ENCODE data around the gene MBD3L2B. TPM values are rescaled to one million over a fixed set of nuclear protein-coding genes. Genes with fewer than 3 reads are reported as not detected.

MBD3L2B gene
- total and polyA plus RNA-seq, 9 of the 15 experiments (the other 6 are each of a cell fraction or from before 2014, with no cell fraction given) = not detected

DNA sequence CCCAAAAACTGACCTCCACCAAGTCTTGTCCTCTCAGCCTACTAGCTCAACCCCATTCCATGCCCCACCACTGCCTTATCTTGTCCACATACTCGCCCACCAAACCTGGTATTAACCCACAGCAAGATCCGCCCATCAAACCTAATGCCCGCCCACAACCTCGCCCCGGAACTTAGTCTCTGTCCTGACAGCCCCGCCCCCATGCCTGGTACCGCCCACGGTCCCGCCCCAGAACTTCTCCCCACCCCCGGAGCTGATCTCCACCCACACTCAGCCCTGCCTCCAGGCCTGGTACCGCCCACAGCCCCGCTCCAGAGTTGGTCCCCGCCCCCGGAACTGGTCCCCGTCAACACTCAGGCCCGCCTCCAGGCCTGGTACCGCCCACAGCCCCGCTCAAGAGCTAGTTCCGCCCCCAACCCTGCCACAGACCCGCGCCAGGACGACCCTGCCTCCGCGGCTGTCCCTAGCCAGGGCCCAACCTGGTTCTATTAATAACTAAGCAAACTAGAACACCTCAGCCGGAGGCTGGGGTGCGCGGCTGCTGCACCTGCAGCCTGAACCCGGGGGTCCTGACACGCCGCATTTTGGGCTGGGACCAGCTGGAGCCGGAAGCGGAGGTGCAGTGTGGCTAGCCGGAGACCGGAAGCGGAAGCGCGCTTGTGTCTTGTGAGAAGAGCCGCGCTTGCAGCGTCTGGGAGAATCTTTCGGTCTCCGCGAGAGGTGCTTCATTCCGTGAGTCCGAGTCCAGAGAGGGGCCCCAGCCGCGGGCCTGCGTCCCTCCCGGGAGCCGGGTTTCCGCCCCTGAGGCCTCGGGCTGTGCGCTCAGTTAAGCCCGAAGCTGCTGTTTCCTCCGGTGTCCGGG is 48.0 kb upstream of the MBD3L2B start, which contains the start of gene ZNF557 (continued):
- TF ChIP-seq NFYB (IDR thresholded peaks at IDR 0.05; ENCODE audit: extremely low read depth, insufficient read length) (no peak), SNAPC5 (CRISPR knock-in tag; IDR thresholded peaks at IDR 0.05) (no peak), ZNF239 (CRISPR knock-in tag; IDR thresholded peaks at IDR 0.05) (no peak), ZNF253 (CRISPR knock-in tag; conservative IDR thresholded peaks at IDR 0.05) (no peak), SRSF7 (optimal IDR thresholded peaks at IDR 0.05; ENCODE audit: low read depth, low read length) (no peak), ARHGAP35 (IDR thresholded peaks at IDR 0.05; ENCODE audit: partially characterized antibody) (no peak), NRF1 (conservative IDR thresholded peaks at IDR 0.05 in 1 of 2, IDR thresholded peaks at IDR 0.05 in 1 of 2) (peak; percentile 53 to 60), ZSCAN32 (CRISPR knock-in tag; IDR thresholded peaks at IDR 0.05) (no peak), ZNF12 (CRISPR knock-in tag; IDR thresholded peaks at IDR 0.05) (no peak), HCFC1 (IDR thresholded peaks at IDR 0.05; ENCODE audit: low read depth, low read length) (peak; percentile 58; the same call in 1 of the 2 replicates), EWSR1 (IDR thresholded peaks at IDR 0.05; ENCODE audit: borderline replicate concordance, low read depth, partially characterized antibody) (no peak), BRD4 (IDR thresholded peaks at IDR 0.05) (0 out of 2 replicates have a peak, but pooled peaks have one; percentile 38), ATF7 (IDR thresholded peaks at IDR 0.05) (peak; percentile 75), FOXK2 (conservative IDR thresholded peaks at IDR 0.05 in 1 of 2, IDR thresholded peaks at IDR 0.05 in 1 of 2; ENCODE audit: low read depth in 2 of 2) (peak; percentile 79 to 82; a peak in 3 of 4 replicates), MTF1 (CRISPR knock-in tag; IDR thresholded peaks at IDR 0.05; ENCODE audit: borderline replicate concordance) (no peak), ETV5 (CRISPR knock-in tag; IDR thresholded peaks at IDR 0.05; ENCODE audit: low read depth) (peak; percentile 71), HNRNPK (IDR thresholded peaks at IDR 0.05; ENCODE audit: low read depth, low read length, poor library complexity, severe bottlenecking) (no peak), NR4A1 (CRISPR knock-in tag; IDR thresholded peaks at IDR 0.05) (no peak), NR4A1 (tag; IDR thresholded peaks at IDR 0.05) (no peak), ZNF766 (CRISPR knock-in tag; conservative IDR thresholded peaks at IDR 0.05) (no peak), PHB (CRISPR knock-in tag; IDR thresholded peaks at IDR 0.05) (no peak), BCOR (IDR thresholded peaks at IDR 0.05) (no peak), CUX1 (CRISPR knock-in tag; IDR thresholded peaks at IDR 0.05) (no peak)
- TF ChIP-seq, protein P1, sequence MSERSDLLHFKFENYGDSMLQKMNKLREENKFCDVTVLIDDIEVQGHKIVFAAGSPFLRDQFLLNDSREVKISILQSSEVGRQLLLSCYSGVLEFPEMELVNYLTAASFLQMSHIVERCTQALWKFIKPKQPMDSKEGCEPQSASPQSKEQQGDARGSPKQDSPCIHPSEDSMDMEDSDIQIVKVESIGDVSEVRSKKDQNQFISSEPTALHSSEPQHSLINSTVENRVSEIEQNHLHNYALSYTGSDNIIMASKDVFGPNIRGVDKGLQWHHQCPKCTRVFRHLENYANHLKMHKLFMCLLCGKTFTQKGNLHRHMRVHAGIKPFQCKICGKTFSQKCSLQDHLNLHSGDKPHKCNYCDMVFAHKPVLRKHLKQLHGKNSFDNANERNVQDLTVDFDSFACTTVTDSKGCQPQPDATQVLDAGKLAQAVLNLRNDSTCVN (CRISPR knock-in tag; IDR thresholded peaks at IDR 0.05) = no peak
